ENCODE data around the gene HPS4.
"Not testable (repeated sequence)": the region's sequence is repeated elsewhere in the genome, so short reads cannot be mapped to it uniquely, and the experiment has no call there.

Gene HPS4

DNA sequence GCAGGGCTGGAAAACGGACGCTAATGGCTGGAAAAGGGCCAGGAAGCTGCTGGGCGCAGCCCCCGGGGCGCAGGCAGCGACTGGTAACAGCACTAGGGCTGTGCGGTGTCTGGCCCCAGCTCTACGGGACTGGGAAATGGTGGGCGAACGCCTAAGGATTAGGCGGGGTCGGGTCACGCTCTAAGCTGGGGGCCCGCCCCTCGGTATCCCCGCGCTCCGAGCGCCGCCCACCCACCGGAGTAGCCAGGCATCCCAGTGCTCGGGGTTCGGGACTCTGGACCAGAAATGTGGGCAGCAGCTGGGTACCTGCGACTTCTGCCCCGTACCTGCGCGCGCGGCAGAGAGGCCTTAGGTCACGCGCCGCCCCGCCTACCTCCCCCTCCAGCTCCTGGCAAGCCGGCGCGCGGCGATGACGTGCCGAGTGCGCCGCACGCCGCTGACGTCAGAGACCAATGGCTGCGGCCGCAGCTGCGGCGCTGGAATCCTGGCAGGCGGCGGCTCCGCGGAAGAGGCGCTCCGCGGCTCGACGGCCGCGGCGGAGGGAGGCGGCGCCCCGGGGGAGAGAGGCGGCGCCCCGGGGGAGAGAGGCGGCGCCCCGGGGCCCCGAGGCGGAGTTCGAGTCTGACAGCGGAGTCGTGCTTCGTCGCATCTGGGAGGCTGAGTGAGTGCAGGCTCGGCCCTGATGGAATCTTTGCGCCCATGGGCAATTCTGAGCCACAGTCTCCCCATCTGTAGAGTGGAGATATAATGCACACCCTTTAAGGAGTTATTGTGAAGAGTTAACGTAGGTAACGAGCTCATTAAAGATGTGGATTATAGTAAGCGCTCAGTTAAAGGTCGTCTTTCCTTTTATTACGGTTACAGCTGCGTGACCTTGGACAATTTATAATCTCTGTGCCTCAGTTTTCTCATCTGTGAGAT is at the start of gene HPS4, which contains the start of gene SRRD:
HPS4 (minus strand) TSS at position 345 of the 921 bp plus-strand sequence. CDS start 2,021 bp downstream, outside the sequence.
SRRD (plus strand) TSS at position 439 of the 921 bp plus-strand sequence; CDS start at position 453, 14 bp downstream.
- peak; percentile 87 for DNase-seq

GRCh38 chr22:26529345-26529744 is 45.8 kb upstream of the HPS4 start:
- no peak for DNase-seq

- DNase-seq: not testable (repeated sequence)
Observed at GRCh38 chr22:26528518-26528917, 44.9 kb upstream of the HPS4 start.

- DNase-seq: no peak
Observed at GRCh38 chr22:26527574-26528465, 44.2 kb upstream of the HPS4 start.

- no peak for DNase-seq
Observed at GRCh38 chr22:26527167-26527566, 43.6 kb upstream of the HPS4 start.

DNA sequence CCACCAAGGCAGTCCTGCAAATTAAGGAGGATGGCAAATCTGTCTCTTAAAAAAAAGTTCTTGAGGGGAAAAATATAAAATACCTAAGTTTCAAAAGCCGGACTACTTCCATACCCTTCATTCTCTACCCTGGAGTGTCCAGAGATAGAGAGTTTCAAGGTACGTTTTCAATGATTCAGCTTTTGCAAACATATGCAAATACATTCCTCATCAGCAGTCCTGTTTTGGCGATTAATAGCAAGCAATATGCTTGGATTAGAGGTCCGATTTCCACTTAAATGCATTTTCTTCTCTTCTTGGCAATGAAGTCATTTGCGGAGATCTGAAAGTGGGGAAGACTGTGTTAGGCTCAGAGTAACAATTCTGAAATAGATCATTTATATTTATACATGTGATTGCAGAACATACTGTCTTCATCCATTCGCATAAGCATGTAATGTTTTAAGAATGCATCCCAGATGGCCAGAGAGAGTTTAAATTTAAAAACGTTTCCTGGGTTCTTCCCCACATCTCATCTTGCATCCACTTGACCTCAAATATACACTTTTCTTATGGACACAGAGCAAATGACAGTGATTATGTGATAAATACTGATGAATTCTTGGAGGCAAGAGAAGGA is 42.5 kb upstream of the HPS4 start:
- no peak for DNase-seq

- DNase-seq: no peak
Observed at GRCh38 chr22:26524870-26525269, 41.3 kb upstream of the HPS4 start.

DNA sequence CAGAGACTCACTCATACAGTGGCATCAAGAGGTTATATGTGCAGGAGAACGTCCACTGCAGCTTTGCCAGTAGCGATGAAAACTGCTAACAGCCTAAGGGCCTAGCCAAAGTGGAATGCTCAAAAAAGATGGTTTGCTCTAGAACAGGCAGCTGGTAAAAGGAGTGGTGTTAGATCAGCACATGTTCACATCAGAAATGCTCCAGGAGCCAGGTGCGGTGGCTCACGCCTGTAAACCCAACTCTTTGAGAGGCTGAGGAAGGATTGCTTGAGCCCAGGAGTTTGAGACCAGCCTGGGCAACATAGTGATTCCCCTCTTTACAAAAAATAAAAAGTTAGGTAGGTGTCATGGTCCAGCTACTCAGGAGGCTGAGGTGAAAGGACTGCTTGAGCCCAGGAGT is 39.0 kb upstream of the HPS4 start:
- no peak for DNase-seq

GRCh38 chr22:26522012-26522411 is 38.4 kb upstream of the HPS4 start:
- DNase-seq: no peak

DNA sequence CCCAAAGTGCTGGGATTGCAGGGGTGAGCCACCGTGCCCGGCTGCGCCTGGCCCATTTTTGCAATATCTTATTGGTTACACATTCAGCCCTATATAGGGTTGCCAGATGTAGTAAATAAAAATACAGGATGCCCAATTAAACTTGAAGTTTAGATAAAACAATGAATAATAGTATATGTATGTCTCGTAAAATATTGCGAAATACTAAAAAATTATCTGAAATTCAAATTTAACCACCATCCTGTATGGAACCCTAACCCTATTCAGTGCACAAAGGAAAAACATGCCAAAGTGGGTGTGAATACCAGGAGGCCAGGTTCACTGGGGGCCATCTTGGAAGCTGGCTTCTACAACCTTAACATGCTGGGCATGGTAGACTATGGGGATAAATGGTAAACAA is 33.8 kb upstream of the HPS4 start:
- DNase-seq: no peak

DNA sequence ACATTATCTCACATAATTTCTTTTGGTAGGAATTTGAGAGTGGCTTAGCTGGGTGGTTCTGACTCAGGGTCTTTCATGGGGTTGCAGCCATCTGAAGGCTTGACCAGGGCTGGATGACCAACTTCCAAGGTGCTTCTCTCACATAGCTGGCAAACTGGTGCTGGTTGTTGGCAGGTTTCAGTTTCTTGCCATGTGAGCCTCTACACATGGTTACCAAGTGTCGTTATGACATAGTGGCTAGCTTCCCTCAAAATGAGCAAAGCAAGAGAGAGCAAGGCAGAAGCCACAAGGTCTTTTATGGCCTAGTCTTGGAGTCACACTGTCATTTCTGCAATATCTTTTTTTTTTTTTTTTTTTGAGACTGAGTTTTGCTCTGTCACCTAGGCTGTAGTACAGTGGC is 32.9 kb upstream of the HPS4 start:
- DNase-seq: no peak

DNA sequence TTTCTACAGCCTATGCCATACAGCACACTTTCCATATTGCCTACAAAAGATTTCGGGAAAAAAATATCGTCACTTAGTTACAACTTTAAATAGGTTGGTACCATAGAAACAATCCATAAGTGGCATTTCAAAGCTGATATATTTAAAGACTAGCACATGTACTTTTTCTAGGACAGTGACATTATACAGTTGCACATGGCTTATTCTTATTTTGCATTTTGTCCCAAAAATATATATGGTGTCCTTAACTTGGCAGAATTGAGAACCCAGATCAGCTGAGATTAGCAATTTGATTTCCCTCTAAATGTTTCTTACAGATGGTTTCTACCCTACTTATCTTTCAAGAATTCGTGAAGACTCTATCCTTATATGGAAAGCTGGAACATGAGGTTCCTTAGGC is 32.3 kb upstream of the HPS4 start:
- no peak for DNase-seq

DNA sequence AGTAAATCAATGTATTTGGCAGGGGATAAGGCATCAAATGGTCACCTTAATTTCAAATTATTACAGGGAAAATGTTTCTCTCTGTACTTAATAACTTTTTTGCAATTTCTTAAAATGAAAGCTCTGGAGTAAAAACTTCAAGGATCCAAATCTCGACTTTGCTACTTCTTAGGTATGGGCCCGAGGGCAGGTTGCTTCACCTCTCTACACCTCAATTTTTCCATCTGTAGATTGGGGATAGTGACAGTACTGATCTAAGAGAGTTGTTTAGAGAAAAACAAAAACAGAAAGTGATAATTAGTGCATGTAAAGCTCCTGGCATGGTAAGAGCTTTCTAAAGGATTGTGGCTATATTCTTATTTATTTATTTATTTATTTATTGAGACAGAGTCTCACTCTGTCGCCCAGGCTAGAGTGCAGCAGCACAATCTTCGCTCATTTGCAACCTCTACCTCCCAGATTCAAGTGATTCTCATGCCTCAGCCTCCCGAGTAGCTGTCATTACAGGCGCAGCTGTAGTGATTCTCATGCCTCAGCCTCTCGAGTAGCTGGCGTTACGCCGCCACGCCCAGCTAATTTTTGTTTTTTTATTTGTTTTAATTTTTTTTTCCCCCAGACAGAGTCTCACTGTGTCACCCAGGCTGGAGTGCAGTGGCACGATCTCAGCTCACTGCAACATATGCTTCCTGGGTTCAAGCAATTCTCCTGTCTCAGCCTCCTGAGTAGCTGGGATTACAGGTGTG is 31.0 kb upstream of the HPS4 start:
- no peak for DNase-seq

GRCh38 chr22:26513838-26514237 is 30.3 kb upstream of the HPS4 start:
- DNase-seq: no peak

GRCh38 chr22:26512149-26512793 is 28.7 kb upstream of the HPS4 start, which contains the start of gene TFIP11:
Gene TFIP11, minus strand, starts transcription at chr22:26512473. Its CDS starts 2,201 bp downstream, at chr22:26510272.
- DNase-seq: peak; percentile 76

DNA sequence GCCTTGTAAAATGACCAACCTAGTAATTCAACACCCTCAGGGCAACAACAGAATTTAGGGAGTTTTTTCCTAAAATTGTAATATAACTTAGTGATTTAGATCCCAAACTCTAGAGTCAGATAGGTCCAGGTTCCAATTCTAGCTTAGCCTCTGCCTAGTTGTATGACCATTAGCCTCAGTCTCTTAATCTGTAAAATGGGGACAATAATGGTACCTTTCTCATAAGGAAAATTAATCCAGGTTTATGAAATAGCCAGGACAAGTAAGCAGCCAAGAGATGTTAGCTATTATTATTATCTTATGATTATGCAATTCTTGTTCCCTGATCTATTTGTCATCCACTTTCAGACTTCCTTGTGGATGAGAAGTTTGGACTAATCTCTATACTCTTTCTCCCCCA is 24.6 kb upstream of the HPS4 start:
- DNase-seq: no peak

- no peak for DNase-seq
Observed at GRCh38 chr22:26503758-26504157, 20.2 kb upstream of the HPS4 start.

DNA sequence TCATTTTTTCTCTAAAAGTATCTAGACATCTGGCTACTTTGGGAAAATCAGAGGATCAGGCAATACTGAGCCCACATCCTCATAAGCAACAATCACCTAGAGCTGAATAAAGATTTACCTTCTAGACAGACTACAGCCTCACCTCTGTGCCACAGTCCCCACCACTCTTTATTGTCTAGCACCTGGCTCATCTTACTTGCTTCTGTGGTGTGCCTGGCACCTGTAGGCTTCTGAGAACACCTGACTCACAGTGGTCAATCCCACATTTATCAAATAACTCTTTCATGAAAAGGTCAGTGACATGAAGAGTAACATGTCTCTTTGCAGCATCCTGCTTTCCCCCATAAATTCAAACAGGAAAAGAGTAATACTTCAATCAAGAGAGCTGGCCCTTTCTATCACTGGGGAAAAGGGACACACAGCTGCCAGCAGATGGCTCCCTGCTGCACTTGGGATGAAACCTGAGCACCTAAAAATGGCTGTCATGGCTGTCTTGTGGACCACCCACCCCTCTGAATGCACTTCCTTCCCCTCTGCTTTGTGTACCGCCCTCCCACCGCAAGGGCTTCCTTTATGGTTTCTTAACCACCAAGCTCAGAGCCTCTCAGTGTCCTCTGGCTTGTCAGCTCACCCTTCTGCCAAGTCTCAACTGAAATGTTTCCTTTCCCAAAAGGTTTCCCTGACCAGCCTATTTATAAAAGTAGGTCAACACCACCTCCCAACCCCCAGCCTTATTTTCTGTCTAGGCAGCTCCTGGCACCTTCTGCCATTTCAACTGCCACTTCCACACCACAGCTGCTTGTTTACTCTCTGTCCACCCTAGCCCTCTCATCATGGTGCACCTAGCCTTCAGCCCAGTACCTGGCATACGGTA is 19.3 kb upstream of the HPS4 start:
- DNase-seq: peak; percentile 95

DNA sequence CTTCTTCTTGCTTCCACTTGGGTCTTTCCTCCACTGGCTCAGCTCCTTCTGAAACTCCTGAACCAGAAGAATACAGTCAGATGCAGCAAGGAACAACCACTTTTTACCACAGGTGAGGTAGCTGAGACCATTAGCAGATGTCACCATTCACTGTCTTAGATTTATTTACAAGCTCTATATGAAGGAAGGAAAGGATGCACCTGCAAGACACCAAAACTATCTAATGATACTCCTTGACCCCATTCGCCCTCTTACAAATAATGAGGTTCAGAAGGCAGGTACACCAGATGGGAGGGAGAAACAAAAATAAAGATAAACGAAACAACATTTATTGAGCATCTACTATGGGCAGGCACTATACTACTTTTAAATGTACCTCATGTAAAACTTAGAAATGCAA is 18.4 kb upstream of the HPS4 start:
- DNase-seq: no peak

GRCh38 chr22:26499188-26499703 is 15.7 kb upstream of the HPS4 start:
- DNase-seq: no peak
